NCI-H146 treated with DMSO at 0.1 percent for 48 hours (cell line): ENCODE results near the gene C14orf180.

Experiments used
- DNase-seq: peaks from one replicate; lab custom pipeline; 2025; ENCODE audit not compliant: unreplicated experiment; lab: John Stamatoyannopoulos, UW

The C14orf180 gene

DNA sequence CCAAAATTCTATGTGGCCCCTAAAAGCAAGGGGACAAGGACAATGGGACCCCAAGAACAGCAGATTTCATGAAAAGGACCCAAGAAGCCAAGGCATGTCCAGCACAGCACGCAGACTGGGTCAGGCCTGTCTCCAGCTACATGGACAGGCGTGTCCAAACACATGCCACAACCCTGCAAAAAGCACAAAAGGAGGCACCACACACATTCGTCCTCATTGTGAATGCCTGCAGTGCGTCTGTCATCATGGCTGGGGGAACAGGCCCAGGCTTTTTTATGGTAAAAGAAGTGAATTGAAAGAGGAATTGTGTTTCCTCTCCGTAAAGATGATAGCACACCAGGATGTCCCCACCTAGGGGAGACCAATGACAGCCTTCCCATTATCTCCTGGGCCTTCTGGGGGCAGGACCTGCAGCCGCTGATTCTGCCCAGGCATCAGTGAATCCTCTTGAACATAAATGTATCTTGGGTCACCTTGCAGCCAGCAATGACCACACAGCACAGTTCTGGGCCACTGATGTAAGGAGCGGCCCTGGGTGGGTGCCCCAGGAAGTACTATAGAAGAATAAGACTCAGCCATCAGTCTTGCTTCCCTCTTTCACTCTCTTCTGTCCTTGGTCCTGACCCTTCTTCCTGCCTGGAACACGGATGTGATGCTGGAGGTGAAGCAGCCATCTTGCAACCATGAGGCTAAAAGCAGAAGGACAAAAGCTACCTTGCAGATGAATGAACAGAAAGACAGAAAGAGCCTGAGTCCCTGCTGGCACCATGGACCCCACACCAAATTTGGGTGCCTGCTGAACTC is 29.8 kb upstream of the C14orf180 start:
- DNase-seq: no peak

DNA sequence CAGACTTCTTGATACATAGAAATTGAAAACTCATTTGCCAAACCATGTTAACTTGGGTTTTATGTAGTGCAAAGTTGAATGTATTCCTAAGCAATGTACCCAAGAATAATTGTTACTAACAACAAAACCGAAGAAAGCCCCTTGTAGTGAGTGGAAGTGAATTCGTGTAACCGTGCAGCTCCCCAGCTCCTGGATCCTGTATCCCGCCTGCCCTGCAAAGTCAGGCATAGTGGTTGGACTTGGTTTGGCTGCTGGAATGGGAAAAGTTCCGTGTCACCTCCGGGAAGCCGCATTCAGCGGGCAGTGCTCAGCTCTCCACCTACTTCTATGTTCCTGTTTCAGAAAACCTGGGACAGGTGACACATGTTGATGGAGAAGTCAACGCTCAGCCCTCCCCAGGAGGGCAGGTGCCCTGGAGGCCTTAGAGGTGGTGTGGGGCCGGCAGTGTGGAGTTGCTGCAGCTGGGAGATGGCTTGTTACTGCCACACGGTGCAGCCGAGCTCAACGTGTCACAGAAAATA is 29.2 kb upstream of the C14orf180 start:
- no peak for DNase-seq

DNA sequence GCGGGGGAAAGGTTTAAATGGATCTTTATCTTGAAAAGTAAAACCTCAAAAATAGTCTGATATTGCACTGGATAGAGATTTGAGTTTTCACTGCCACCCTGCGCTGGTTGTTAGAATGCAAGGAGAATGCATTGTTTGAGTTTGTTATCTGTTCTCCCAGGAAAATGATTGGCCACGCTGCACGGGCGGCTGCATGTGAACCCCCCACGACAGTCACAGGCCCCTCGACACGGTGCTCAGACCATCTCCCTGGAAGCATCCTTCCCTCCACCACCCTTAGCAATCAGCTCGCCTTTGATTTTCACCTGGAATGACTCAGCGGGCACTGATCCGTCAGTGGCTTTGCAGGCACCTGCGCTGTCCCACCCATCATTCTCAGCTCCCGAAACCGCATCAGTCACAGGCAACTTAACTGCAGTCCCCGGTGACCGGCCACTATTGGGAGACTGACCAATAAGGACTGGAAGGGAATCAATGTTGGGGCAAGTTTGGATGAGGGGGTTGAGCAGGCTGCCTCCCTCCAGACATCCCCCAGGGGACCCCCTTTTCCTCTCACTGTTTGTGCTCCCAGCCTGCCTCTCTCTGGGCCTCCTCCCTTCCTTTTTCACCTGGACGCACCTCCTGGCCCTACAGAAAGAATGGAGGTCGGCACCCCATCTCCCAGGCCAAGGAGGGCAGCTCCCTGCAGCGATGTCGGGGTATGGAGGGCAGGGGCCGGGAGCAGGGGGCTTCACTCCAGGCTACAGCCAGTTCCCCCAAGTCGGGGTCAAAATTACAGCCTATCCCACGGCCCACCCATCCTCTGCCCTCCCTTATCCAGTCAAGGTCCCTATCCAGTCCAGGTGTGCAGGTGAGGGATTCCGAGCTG is 28.5 kb upstream of the C14orf180 start:
- DNase-seq: no peak

DNA sequence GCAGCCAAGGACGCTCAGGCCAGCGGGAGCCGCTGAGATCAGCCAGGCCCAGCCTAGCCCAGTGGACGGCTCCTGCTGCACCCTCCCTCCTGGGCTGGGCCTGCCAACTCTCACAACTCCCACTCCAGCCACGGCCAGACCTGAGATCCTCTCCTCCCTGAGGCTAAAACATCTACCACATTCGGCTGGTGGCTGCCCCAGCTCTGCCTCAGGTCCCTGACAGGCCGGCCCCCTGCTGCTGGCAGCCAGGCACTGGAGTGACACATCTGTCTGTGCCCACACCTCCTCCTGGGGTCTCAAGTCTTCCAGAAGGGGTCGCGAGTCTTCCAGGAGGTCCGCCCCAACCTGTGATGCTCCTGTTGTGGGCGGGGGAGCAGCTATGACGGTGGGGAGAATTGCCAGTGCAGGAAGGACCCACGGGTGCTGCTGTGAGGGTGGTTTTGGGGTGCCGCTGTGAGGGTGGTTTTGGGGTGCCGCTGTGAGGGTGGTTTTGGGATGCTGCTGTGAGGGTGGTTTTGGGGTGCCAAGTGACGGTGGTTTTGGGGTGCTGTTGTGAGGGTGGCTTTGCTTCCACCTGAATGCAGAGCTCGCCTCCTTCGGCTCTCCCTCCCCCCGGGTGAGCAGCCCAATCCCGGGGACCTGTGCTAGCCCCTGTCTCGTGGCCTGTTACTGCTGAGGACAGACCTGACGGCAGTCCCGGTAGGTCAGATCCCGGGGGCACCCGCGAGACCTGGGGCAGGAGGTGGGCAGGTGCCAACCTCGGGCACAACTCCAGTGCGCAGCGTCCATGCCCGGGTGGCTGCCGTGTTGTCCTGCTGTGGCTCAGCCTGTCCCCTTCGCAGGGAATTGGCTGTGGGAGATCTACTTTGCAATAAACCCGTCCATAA is 27.5 kb upstream of the C14orf180 start:
- DNase-seq: no peak

DNA sequence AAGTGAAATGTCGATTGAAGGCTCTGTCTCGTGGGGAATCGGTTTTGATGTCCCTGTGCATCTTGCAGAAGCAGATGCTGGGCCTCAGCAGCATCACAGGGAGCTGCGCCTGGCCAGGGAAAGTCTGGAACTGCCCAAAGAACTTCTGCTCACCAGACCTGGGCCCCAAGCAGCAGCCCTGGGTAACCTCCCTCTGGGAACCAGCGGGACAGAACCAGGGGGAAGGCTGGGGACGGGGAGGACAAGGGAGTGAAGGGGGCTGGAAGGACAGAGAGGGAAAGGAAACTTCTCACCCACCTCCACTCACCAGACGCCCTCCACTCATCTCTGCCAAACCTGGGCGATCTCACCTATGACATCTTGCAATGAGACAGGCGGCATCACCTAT is 26.8 kb upstream of the C14orf180 start:
- DNase-seq: no peak

DNA sequence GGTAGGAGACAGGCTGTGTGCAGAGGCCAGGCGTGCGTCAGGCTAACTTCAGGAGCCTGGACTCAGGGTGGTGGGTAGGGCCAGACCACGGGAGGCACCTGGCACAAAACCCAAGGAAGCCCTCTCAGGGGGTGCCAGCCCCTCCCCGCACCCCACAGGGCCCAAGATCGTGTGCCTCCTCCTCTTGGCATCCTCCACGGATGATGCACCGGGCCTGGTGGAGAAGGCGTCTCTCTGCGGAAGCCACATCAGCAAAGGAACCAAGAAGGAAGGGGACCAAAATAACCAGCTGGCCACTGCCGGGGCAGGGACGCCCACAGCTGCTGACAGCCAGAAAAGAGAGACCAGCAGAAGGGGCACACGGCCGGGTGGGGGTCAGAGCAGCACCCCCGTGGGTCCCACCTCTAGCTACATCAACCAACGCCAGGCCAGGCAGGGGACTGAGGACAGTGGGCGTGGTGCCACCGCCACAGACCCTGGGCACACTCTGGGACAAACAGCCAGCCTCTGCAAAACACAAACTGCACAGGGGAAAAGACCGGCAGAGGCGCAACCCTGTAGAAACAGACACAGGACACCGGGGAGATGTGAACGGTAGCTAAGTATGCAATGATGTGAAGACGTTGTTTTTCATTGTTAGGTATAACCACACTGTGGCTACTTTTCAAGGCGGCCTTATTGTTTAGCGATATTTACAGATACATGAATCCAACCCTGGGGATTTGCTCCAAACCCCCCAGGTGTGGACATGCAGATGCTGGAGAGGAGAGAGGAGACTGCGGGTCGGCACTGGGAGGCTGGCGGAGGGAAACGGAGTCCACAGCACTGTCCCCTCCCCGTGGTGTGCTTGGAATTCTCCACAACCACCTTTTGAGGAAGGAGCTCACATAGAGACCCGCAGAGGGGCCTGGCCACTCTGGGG is 26.1 kb upstream of the C14orf180 start:
- no peak for DNase-seq

DNA sequence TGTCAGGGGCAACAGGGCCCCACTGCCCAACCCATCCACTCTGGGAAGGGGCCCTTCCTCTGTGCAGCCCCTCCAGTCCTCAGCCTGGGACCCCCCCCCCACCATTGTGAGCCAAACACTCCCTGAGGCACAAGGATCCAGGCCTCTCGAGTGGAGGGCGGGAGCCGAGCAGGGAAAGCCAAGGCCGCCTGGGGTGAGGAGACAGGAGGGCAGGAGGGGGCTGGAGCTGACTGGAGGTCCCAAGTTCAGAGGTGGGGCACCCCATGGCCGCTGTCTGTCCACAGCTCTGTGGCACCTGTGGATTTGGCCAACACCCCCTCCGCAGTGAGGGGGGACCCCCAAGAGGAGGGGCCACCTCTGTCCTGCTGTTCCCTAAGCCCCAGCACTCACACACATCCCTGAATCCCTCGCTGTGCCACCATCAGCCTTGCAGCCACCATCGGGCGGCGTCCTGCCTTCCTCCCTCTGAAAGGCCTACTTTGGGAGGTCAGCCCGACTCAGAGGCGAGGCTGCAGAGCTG is 25.4 kb upstream of the C14orf180 start:
- DNase-seq: no peak

DNA sequence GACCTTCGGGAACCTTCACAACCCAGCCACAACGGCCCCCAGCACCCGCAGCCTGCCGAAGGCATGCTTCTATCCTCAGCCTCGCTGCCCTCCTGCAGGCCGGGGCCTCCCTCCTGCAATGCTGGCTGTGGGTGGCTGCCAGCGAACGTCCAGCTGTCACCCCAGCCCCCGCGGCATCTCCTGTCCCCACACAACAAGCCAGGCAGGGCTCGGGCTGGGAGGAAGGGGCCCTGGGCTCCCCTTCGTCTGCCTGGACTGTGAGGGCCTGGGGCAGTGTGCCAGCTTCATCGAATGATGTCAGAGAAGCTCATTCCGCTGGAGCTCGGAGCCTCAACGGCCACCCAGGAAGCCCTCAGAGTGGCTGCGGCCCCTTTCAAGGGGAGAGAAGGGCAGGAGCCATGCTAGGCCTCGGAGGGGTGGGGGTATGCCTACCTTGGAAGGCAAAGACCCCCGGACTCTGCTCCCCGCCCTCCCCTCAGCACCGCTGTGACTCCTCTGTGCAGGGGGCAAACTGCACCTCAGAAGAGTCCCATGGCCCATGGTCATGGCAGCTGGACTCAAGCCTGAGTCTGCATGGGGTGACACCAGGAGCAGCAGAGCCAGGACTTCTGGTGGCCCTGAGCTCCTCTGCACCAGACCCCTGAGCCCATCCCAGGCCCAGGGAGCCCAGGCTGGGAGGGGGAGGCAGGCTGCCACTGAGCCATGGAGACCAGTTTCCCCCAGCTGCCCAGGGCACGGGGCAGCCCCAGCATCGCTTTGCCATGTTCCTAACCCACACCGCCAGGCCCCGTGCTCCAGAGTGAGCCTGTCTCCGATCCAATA is 24.7 kb upstream of the C14orf180 start:
- DNase-seq: no peak

DNA sequence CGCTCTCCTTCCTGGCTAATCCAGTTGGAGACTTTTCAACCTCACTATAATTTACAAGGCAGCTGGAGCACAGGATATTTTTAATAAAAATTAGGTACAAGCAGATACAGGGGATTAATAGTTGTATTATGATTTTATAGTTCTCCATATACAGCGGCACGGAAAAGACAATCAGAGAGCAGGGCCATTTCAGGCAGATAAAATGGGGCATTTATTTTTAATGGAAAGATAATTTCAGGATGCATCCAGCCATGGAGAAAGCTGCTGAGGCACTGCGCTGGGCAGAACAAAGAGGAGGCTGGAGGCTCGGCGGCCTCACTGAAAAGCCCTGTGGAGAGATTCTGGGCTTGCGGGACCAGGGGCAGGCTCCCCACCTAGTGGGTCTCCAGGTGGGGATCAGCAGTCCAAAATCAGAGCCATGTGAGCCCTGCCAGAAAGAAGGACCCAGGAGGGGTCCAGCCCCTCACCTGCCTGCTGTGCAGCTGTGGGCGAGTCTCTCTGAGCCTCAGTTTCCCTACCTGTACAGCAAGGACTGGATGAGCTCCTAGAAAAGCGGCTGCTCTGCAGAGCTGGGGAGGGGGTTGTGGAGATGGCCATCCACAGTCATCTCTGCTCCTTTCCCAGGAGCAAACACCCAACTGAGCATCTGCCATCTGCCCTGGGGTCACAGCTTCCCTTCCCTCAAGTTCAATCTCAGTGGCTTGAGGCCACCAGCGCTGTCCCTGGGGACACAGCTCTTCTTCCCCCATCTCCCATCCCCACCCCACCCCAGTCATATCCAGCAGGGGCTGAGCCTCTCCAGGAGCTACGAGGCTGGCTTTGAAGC is 23.9 kb upstream of the C14orf180 start:
- DNase-seq: no peak

DNA sequence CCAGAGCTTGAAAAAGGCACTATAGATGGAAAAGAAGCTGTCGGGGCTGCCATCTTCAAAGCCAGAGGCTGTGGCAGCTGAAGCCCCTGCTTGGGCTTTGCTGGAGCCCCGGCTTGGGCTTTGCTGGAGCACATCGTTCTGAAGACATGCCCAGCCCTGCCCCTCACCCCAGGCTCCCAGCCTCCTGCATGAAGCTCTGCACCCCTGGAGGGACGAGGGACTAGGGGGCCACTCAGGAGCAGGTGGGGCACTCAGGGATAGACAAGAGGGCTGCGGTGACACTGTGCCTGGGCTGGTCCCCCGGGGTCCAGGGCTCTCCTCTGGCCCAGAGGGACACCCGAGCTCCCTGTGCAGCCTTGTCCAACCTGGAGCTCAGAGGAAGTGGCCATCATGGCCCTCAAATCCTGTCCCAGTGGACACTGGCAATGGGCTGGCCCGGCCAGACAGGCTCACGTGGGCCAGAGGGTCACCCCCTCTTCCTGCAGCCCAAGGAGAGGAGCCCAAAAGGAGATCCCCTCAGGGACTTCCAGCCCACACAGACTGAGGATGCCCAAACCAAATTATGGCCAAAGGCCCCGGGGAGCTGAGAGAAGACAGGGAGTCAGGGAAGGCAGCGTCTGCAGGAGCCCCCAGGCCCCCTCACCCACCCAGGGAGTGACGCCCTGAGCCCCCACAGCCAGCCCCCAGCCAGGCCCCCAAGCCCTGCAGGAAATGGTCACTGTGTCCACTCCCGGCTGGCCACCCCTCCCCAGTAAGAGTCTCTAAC is 23.1 kb upstream of the C14orf180 start:
- no peak for DNase-seq

DNA sequence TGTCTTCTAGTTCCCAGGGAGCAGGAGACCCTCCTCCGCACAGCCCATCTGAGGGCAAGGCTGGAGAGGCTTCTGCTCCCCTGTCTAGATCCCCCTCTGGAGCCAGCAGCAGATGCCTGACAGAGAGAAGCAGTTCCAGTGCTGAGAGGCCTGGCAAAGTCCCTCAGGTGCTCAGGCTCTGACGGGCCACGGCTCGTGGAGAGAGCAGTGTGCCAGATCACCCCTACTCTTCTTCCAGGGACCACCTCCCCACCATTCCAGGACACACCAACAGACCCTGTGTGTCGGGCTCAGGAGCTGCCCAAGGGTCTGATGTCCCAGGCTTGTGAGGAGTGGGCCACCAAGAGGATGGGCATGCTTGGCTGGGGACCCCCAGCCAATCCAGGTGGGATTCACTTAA is 22.5 kb upstream of the C14orf180 start:
- no peak for DNase-seq

DNA sequence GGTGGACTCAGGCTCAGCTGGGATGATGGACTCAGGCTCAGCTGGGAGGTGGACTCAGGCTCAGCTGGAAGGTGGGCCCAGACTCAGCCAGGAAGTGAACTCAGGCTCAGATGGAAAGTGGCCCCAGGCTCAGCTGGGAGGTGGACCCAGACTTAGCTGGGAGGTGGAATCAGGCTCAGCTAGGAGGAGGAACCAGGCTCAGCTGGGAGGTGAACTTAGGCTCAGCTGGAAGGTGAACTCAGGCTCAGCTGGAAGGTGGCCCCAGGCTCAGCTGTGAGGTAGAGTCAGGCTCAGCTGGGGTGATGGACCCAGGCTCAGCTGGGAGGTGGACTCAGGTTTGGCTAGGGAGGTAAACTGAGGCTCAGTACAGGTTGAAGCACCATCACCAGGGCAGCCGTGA is 21.8 kb upstream of the C14orf180 start:
- DNase-seq: no peak

DNA sequence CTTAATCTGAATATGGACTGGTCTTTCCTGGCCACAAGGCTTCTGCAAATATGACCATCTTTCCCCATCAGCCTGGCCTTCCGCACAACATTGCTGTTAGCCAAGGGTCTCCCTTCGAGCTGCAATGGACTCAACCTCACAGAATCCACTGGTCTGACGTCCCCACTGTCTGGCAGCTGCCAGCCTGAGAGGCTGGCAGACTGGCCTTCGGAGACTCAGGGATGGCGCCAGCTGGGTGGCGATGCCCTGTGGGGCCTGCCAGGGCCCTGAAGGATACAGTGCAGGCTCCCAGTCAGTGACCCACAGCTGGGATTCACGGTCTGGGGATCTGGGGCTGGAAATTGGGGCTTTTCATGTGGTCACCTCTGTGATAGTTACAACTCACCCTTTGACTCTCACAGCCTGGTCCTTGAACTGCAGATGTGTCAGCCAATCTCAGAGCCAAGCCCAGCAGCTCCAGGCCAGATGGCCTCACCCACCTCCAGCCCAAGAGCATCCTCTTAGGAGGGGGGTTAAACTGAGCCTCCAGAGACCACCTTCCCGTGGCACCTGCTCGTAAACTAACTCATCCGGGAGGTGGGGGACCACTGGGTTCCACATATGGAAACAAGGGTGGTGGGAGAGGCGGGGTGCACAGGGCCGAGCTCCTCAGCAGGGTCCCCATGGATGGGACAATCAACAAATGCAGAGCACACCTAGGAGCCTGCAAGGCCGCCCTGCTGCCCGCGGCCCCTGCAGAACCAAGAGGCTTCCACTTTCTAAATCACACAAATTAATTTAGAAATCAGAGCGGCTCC is 21.1 kb upstream of the C14orf180 start:
- no peak for DNase-seq

DNA sequence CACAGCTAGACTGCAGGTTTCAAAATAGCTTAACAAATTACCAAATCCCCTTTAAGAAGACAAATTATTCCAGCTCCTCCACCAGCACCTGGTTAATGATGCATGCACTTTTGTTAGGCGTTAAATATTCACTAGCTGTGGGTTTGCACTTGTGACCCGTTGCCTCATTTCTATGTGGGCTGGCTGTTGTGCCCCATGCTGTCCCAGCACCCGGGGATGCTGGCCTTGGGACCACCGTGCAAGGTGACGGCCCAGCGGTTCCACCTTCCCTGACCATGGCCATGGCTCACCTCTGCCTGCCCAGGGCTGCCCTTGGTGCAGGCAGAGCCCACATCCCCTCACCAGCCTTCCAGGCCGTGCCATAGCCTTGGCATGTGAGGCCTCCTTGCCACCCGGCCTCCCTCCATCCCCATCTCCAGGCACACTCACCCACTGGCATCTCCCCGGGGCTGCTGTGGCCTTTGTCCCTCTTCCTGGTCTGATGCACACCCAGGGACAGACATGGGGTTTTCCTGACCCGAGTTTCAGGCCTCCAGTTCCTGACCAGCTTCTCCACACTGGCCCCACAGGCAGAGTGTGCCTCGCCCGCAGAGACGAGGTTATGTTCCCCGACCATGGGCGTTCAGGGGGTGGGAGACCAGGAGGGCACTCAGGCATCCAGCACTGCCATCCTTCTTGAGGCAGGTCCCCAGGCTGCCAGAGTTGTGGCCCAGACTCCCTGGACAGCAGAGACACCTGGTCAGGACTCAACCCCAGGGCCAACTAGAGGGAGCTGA is 20.3 kb upstream of the C14orf180 start:
- DNase-seq: no peak

DNA sequence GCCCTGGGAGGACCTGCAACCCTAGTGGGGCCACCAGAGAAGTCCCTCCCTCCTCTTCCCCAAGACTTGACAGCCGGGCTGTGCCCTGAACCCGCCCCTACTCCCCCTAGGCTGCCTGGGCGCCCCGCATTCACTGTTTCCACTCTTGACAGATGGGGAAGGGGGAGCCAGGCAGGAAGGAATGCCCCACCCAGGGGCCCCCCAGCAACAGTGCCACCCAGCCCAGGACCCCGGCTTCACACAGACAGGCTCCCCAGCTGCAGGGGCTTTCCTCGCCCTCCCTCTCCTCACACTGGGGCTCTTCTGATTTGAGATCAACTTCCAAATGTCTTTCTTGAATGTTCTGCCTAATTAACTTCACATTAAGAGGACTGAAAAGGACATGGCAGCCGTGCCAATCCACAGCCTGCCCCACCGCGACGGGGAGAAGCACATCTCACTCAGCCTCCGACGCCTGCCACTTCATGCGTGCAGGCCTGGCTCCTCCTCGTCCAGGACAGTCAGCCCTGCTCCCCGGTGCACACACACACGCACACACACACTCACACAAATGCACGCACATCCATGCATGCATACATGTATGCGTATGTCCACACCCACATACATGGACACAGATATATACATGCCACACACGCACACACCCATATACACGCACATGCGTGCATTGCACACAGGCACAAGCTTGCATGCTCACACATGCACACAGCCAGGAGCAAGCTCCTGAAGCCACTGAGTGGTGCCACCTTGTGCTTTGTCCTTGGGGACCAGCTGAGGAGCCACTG is 19.6 kb upstream of the C14orf180 start:
- DNase-seq: no peak
